Endothelial cell of umbilical vein (primary cell): ENCODE measurements around the gene JUND. TPM values are rescaled to one million over a fixed set of nuclear protein-coding genes. Genes with fewer than 3 reads are reported as not detected.
A peak's percentile ranks its signal among the peaks of the same experiment; 100 is the strongest.

Source experiments
- BruUV-seq: library from RNA; stranded (reverse); fragments of 400-500 nt; replicated peaks from 2 replicates; lab custom pipeline; 2021; lab: Mats Ljungman, UMichigan
- CTCF ChIA-PET: fragments of 300-600, 350-600 bp; sonication (Branson Sonifier 250); formaldehyde crosslinking; loops from one replicate; lab custom pipeline; 2021; ENCODE audit warnings: antibody characterized with exemption, inconsistent platforms; lab: Charles Lee
- POLR2A ChIA-PET: fragments of 300-600, 350-600 bp; sonication (Branson Sonifier 250); formaldehyde crosslinking; loops from one replicate; lab custom pipeline; 2021; ENCODE audit warnings: antibody characterized with exemption, inconsistent platforms; lab: Charles Lee
- DNase-seq: peaks from one replicate; pipeline ENCODE4 v3.0.0-alpha.2; 2011; ENCODE audit warnings: low read depth, low spot score
- FAIRE-seq: peaks from 2 replicates; lab custom pipeline; 2011; peaks lifted over from hg19 to GRCh38; lab: Jason Lieb, UNC
- H2AFZ ChIP-seq: 2 replicates; pipeline ENCODE4 v1.6.0; 2012; ENCODE audit warnings: low read depth, low read length, control low read depth, inconsistent platforms
- H3K27ac ChIP-seq: 2 replicates; pipeline ENCODE4 v1.5.1; 2011; ENCODE audit warnings: low read depth, mild to moderate bottlenecking, control low read depth, low read length, moderate library complexity; ENCODE audit not compliant: insufficient read depth
- H3K27me3 ChIP-seq, 2 experiments: 2 replicates each; pipeline versions ENCODE4 v1.6.0 to v1.6.1; 2011; ENCODE audit warnings: low read length in 2 of 2, mixed read lengths in 1 of 2; ENCODE audit not compliant: control insufficient read depth in 2 of 2, insufficient read depth in 2 of 2
- H3K36me3 ChIP-seq, 2 experiments: 2 replicates in 1 of 2; 3 replicates in 1 of 2; pipeline ENCODE4 v1.5.1; 2011; ENCODE audit warnings: low read length in 2 of 2, mild to moderate bottlenecking in 1 of 2, moderate library complexity in 1 of 2; ENCODE audit not compliant: control insufficient read depth in 2 of 2, insufficient read depth in 2 of 2; ENCODE audit errors: extremely low read depth in 1 of 2
- H3K4me1 ChIP-seq: 3 replicates; pipeline ENCODE4 v1.5.1; 2011; ENCODE audit warnings: mild to moderate bottlenecking, low read length; ENCODE audit not compliant: control insufficient read depth, insufficient read depth; ENCODE audit errors: extremely low read depth
- H3K4me2 ChIP-seq: 2 replicates; pipeline ENCODE4 v1.6.1; 2011; ENCODE audit warnings: low read length, control low read depth, mixed read lengths; ENCODE audit not compliant: insufficient read depth
- H3K4me3 ChIP-seq, 3 experiments: fragments of 200-600 bp in 1 of 3; sonication (generic), shearing (Covaris generic) in 1 of 3; replicated peaks in 1 of 3; 2 replicates each; pipeline ENCODE4 v1.5.1; 2011 to 2016; ENCODE audit warnings: control low read depth in 3 of 3, low read length in 3 of 3, mild to moderate bottlenecking in 2 of 3, inconsistent platforms in 1 of 3, low read depth in 1 of 3, moderate library complexity in 1 of 3; ENCODE audit not compliant: insufficient read depth in 1 of 3
- H3K79me2 ChIP-seq: 2 replicates; pipeline ENCODE4 v1.6.0; 2012; ENCODE audit warnings: low read length, inconsistent platforms; ENCODE audit not compliant: control insufficient read depth, insufficient read depth
- H3K9ac ChIP-seq: replicated peaks from 2 replicates; pipeline ENCODE3; 2011; ENCODE audit warnings: low read length, control low read depth; ENCODE audit not compliant: insufficient read depth; ENCODE audit errors: extremely low read depth
- H3K9me1 ChIP-seq: replicated peaks from 3 replicates; pipeline ENCODE4 v1.6.0; 2011; ENCODE audit warnings: mild to moderate bottlenecking, low read length; ENCODE audit not compliant: control insufficient read depth, insufficient read depth; ENCODE audit errors: extremely low read depth
- H3K9me3 ChIP-seq: replicated peaks from 2 replicates; pipeline ENCODE4 v1.5.1; 2012; ENCODE audit warnings: low read length, inconsistent platforms; ENCODE audit not compliant: control insufficient read depth, insufficient read depth
- H4K20me1 ChIP-seq: replicated peaks from 2 replicates; pipeline ENCODE3; 2011; ENCODE audit warnings: mild to moderate bottlenecking, low read length; ENCODE audit not compliant: control insufficient read depth, insufficient read depth; ENCODE audit errors: extremely low read depth
- JUN ChIP-seq: IDR thresholded peaks from 2 replicates; pipeline ENCODE4 v1.6.1; 2011; ENCODE audit warnings: borderline replicate concordance, low read depth; ENCODE audit not compliant: insufficient read length, insufficient read depth
- dilution Hi-C: fragments of 300-500 bp; cut with MboI; formaldehyde crosslinking; loops from one replicate; pipeline ENCODE4 v1.15.0; 2019; ENCODE audit warnings: low sequenced_read_pairs; ENCODE audit not compliant: extremely low pct_ligation_motif_present
- intact Hi-C: fragments of 100-400 bp; cut with micrococcal nuclease; formaldehyde crosslinking; loops from one replicate; pipeline ENCODE4 v1.10.0; 2022
- polyA plus RNA-seq, 4 experiments: library from polyadenylated mRNA; depleted of rRNA in 3 of 4; stranded (reverse) in 3 of 4; unstranded in 1 of 4; fragments of >200 nt; gene quantifications; 2 replicates each; pipeline versions ENCODE4 v1.2.1 to v1.2.3, GENCODE V29; 2011 to 2012; ENCODE audit warnings: missing spikeins in 1 of 4
- total RNA-seq: library from RNA; stranded (reverse); gene quantifications from 2 replicates; pipeline ENCODE4 v1.2.3, GENCODE V29; 2021
- TF ChIP-seq, protein P1 (sequence below), 2 donors: IDR thresholded peaks; 1 replicate in 1 of 2; 2 replicates in 1 of 2; pipeline ENCODE4 v1.5.1; 2011; ENCODE audit warnings: low read length in 2 of 2, mild to moderate bottlenecking in 2 of 2, moderate library complexity in 2 of 2, control low read depth in 1 of 2, inconsistent platforms in 1 of 2, low read depth in 1 of 2; ENCODE audit not compliant: insufficient read depth in 1 of 2; ENCODE audit errors: extremely low read depth in 1 of 2

The JUND gene
- total and polyA plus RNA-seq, 2 donors (not counting 3 experiments of a cell fraction or from before 2014, with no cell fraction given), result 91.4 to 130 TPM

DNA sequence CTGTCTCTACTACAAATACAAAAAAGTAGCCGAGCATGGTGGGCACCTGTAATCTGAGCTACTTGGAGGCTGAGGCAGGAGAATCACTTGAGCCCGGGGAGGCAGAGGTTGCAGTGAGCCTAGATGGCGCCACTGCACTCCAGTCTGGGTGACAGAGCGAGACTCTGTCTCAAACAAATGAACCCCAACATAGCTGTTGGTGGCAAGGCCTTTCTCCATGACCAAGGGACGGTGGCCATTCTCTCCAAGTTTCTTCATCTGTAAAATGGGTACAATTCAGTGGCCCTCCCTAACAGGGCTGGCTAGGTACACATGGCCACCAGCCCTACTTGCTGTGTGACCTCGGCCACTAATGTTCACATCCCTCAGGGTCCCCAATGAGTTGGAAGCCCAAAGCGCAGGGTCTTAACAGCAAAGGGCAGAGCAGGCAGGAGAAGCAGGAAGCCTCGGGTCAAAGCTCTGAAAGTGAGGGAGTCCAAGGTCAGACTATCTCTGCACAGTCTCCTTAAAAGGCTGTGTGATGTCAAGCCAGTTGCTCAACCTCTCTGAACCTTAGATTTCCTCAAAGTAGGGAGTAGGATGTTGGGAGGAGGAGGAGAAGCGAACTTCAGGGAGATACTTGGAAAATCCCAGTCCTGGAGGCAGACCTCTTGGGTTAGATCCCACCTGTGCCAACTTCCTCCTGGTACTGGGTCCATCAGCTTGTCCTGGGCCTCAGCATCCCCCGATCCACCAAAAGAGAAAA lies 2.7 kb downstream of the JUND start:
- Histone ChIP-seq H3K27me3 (no peaks in the 10 kb centered on the region), H3K4me2 (peak overlapping the region; percentile 81), H3K9ac (peak overlapping the region; percentile 95), H4K20me1 (peaks cover 5% of the 10 kb centered on the region), H3K4me1 (peaks cover 32% of the 10 kb centered on the region), H3K27ac (no peak overlapping the region), H2AFZ (no peak overlapping the region), H3K9me3 (no peaks in the 10 kb centered on the region), H3K9me1 (no peaks in the 10 kb centered on the region), H3K36me3 (peaks cover 0 to 2% of the 10 kb centered on the region in 2 experiments), H3K79me2 (peaks cover 31% of the 10 kb centered on the region), H3K4me3 (peak overlapping the region in 2 of 3 experiments; percentile 72 to 92)
- intact Hi-C loops (loop anchor here (1.0 to 5.0 kb wide), 4 partner anchors 45 to 138 kb away; partner anchors contain the start of genes LSM4 and PGPEP1), dilution Hi-C loops (no loop called here)
- FAIRE-seq (peak; percentile 33), DNase-seq (peak; percentile 14)
- no TSS peak for BruUV-seq
- TF ChIP-seq, protein P1, sequence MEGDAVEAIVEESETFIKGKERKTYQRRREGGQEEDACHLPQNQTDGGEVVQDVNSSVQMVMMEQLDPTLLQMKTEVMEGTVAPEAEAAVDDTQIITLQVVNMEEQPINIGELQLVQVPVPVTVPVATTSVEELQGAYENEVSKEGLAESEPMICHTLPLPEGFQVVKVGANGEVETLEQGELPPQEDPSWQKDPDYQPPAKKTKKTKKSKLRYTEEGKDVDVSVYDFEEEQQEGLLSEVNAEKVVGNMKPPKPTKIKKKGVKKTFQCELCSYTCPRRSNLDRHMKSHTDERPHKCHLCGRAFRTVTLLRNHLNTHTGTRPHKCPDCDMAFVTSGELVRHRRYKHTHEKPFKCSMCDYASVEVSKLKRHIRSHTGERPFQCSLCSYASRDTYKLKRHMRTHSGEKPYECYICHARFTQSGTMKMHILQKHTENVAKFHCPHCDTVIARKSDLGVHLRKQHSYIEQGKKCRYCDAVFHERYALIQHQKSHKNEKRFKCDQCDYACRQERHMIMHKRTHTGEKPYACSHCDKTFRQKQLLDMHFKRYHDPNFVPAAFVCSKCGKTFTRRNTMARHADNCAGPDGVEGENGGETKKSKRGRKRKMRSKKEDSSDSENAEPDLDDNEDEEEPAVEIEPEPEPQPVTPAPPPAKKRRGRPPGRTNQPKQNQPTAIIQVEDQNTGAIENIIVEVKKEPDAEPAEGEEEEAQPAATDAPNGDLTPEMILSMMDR (IDR thresholded peaks at IDR 0.05; ENCODE audit: extremely low read depth in 1 of 2, insufficient read depth in 1 of 2, low read depth in 1 of 2, low read length in 2 of 2), result peak in 1 of 2 donors; percentile 25
- no peak for TF ChIP-seq JUN
- POLR2A ChIA-PET, result interaction anchor here (0.6 to 5.0 kb wide), 12 partner anchors 8 to 138 kb away, joined by 3 to 113 read pairs (median 30); partner anchors contain the start of genes GDF15, LSM4 and SSBP4
- CTCF ChIA-PET, result interaction anchor here (0.7 to 6.2 kb wide), 20 partner anchors 9 to 248 kb away, joined by 3 to 401 read pairs (median 9); partner anchors contain the start of genes LSM4, PGPEP1 and SSBP4
